HCT116 (cell line): ENCODE data around the gene HMGB3.

Experiments
- CEBPB ChIP-seq: IDR thresholded peaks from 2 replicates; pipeline ENCODE4 v1.6.1; 2012; ENCODE audit warnings: low read depth
- EGR1 ChIP-seq: IDR thresholded peaks from 2 replicates; pipeline ENCODE4 v1.6.1; 2012; ENCODE audit warnings: low read depth
- EZH2 ChIP-seq: fragments of 200-600 bp; sonication (generic); IDR thresholded peaks from 2 replicates; pipeline ENCODE4 v1.6.1; 2017; ENCODE audit warnings: antibody characterized with exemption, mixed run types
- JUND ChIP-seq: IDR thresholded peaks from 2 replicates; pipeline ENCODE4 v1.6.1; 2012
- POLR2A ChIP-seq: IDR thresholded peaks from 2 replicates; pipeline ENCODE4 v1.7.0; 2011; ENCODE audit warnings: borderline replicate concordance; ENCODE audit not compliant: insufficient read depth, insufficient read length; ENCODE audit errors: extremely low read depth
- POLR2AphosphoS5 ChIP-seq: IDR thresholded peaks from 2 replicates; pipeline ENCODE4 v1.6.1; 2011; ENCODE audit warnings: mild to moderate bottlenecking, low read depth, low read length, moderate library complexity
- TF ChIP-seq, protein P1 (sequence below), 3 experiments: fragments of 200-600 bp in 1 of 3; sonication (generic) in 1 of 3; IDR thresholded peaks in 2 of 3; conservative IDR thresholded peaks in 1 of 3; 2 replicates each; pipeline ENCODE4 v1.5.1; 2012 to 2017; ENCODE audit warnings: low read depth in 2 of 3, low read length in 2 of 3, antibody characterized with exemption in 1 of 3, borderline replicate concordance in 1 of 3, control low read depth in 1 of 3, mild to moderate bottlenecking in 1 of 3, mixed read lengths in 1 of 3, mixed run types in 1 of 3, moderate library complexity in 1 of 3; ENCODE audit not compliant: insufficient read depth in 1 of 3
- TF ChIP-seq, protein P2 (sequence below): IDR thresholded peaks from 2 replicates; pipeline ENCODE4 v1.6.1; 2012
- TF ChIP-seq, protein P3 (sequence below): IDR thresholded peaks from 2 replicates; pipeline ENCODE4 v1.6.1; 2012

DNA sequence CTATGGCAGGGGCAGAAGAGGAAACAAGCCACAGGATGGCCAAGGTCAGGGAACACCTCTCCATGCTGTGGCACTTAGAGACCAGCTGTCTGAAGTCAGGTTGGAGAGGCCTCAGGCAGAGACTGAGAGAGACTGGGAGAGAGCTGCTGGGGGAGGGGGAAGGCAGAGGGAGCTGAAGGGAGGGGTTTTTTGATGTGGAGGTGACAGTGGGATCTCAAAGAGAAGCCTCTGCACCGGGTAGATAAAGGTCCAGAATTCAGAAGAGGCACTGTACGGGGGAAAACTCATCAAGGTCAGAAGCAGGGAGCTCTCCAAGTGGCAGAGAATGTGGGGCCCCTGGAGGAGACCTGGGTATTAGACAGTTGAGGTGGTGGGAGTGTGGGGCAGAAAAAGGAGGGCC, 41.6 kb upstream of the HMGB3 start:
- no peak for TF ChIP-seq POLR2AphosphoS5
- TF ChIP-seq, protein P1, sequence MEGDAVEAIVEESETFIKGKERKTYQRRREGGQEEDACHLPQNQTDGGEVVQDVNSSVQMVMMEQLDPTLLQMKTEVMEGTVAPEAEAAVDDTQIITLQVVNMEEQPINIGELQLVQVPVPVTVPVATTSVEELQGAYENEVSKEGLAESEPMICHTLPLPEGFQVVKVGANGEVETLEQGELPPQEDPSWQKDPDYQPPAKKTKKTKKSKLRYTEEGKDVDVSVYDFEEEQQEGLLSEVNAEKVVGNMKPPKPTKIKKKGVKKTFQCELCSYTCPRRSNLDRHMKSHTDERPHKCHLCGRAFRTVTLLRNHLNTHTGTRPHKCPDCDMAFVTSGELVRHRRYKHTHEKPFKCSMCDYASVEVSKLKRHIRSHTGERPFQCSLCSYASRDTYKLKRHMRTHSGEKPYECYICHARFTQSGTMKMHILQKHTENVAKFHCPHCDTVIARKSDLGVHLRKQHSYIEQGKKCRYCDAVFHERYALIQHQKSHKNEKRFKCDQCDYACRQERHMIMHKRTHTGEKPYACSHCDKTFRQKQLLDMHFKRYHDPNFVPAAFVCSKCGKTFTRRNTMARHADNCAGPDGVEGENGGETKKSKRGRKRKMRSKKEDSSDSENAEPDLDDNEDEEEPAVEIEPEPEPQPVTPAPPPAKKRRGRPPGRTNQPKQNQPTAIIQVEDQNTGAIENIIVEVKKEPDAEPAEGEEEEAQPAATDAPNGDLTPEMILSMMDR (IDR thresholded peaks at IDR 0.05 in 2 of 3, conservative IDR thresholded peaks at IDR 0.05 in 1 of 3; ENCODE audit: borderline replicate concordance in 1 of 3, insufficient read depth in 1 of 3, low read depth in 2 of 3, low read length in 2 of 3), result no peak
- no peak for TF ChIP-seq JUND
- no peak for TF ChIP-seq EGR1
- TF ChIP-seq, protein P2, sequence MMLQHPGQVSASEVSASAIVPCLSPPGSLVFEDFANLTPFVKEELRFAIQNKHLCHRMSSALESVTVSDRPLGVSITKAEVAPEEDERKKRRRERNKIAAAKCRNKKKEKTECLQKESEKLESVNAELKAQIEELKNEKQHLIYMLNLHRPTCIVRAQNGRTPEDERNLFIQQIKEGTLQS, result no peak
- TF ChIP-seq EZH2, result no peak
- TF ChIP-seq POLR2A, result no peak
- no peak for TF ChIP-seq CEBPB
- TF ChIP-seq, protein P3, sequence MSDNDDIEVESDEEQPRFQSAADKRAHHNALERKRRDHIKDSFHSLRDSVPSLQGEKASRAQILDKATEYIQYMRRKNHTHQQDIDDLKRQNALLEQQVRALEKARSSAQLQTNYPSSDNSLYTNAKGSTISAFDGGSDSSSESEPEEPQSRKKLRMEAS, result no peak
